GM23338 (cell line): ENCODE measurements around the gene ABCD3.
"Not testable (repeated sequence)": the region's sequence is repeated elsewhere in the genome, so short reads cannot be mapped to it uniquely, and the experiment has no call there.

Experiments used
- CTCF ChIP-seq, 2 experiments: fragments of 200-600 bp in 1 of 2; sonication (generic) in 1 of 2; conservative IDR thresholded peaks; 2 replicates each; pipeline versions ENCODE4 v1.5.1 to v1.6.1; 2016 to 2017; ENCODE audit warnings: antibody characterized with exemption in 2 of 2, low read depth in 2 of 2, mild to moderate bottlenecking in 2 of 2, moderate library complexity in 1 of 2
- ETS1 ChIP-seq: IDR thresholded peaks from 2 replicates; pipeline ENCODE4 v1.6.1; 2016; ENCODE audit warnings: antibody characterized with exemption
- EZH2 ChIP-seq: fragments of 200-600 bp; sonication (generic); IDR thresholded peaks from one replicate; pipeline ENCODE4 v1.8.0; 2017; ENCODE audit warnings: antibody characterized with exemption, mild to moderate bottlenecking, low read depth; ENCODE audit not compliant: unreplicated experiment
- EZH2phosphoT487 ChIP-seq: fragments of 200-600 bp; sonication (generic); IDR thresholded peaks from one replicate; pipeline ENCODE4 v1.8.1; 2018; ENCODE audit warnings: antibody characterized with exemption; ENCODE audit not compliant: unreplicated experiment
- NANOG ChIP-seq: IDR thresholded peaks from 2 replicates; pipeline ENCODE4 v1.6.1; 2016; ENCODE audit warnings: antibody characterized with exemption, borderline replicate concordance
- POLR2AphosphoS5 ChIP-seq: IDR thresholded peaks from 2 replicates; pipeline ENCODE4 v1.6.1; 2016; ENCODE audit warnings: antibody characterized with exemption, low read depth
- ZNF114 ChIP-seq: fragments of 250-450 bp; sonication (Bioruptor Pico); IDR thresholded peaks from 2 replicates; pipeline ENCODE4 v1.5.0; 2020; ENCODE audit warnings: mild to moderate bottlenecking, moderate library complexity

GRCh38 chr1:94446177-94446576 is 28.0 kb downstream of the ABCD3 start:
- not testable (repeated sequence) for TF ChIP-seq CTCF (conservative IDR thresholded peaks at IDR 0.05; ENCODE audit: low read depth in 2 of 2); EZH2; POLR2AphosphoS5; NANOG; ETS1; ZNF114; EZH2phosphoT487
